Measurements from ENCODE around the gene TRPV6.

TRPV6 gene

GRCh38 chr7:142886866-142887265, 1.3 kb upstream of the TRPV6 start:
- DNase-seq (ENCODE audit: low read depth in 2 of 2, low spot score in 1 of 2): no peak

DNA sequence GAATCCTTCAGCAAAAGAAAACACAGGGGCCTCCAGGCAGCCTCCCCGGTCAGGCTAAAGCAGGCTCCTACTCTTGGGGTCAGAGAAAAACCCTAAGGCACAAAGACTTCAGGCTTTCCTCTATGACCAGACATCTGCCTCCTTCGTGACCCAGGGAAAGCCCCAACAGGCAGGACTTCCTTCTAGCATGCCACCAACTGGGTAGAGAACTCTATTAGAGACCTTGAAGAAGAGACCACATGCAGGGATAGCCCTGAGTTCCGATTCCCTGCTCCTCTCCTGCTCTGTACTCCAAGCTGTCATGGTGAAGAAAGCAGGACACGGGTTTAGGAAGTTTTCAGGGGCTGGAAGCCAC, 1.3 kb downstream of the TRPV6 start:
- DNase-seq (ENCODE audit: low read depth in 2 of 2, low spot score in 1 of 2): no peak

- no peak for DNase-seq (ENCODE audit: low read depth in 2 of 2, low spot score in 1 of 2)
Observed at GRCh38 chr7:142883571-142884285, 1.8 kb downstream of the TRPV6 start.

DNA sequence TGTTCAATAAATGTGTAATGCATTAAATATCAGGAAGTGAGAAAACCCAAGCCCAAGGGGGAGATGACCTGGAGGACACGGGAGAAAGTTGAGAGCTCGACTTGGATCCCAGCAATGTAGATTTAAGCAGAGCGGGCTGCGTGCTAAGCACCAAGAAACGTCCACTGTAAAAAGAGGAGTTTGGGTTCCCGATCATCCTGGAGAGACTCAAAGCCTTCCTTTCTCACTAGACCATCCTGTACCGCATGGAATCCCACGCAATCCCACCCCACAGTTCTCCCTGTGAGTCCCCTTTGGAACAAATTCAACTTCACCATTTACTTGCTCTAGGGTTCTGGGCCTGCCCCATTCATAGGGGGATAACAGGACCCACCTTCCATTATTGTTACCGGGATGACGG, 2.4 kb downstream of the TRPV6 start:
- DNase-seq (ENCODE audit: low read depth in 2 of 2, low spot score in 1 of 2): no peak

GRCh38 chr7:142882338-142882678, 3.2 kb downstream of the TRPV6 start:
- no peak for DNase-seq (ENCODE audit: low read depth in 2 of 2, low spot score in 1 of 2)

- no peak for DNase-seq (ENCODE audit: low read depth in 2 of 2, low spot score in 1 of 2)
Observed at GRCh38 chr7:142881586-142882337, 3.8 kb downstream of the TRPV6 start.

DNA sequence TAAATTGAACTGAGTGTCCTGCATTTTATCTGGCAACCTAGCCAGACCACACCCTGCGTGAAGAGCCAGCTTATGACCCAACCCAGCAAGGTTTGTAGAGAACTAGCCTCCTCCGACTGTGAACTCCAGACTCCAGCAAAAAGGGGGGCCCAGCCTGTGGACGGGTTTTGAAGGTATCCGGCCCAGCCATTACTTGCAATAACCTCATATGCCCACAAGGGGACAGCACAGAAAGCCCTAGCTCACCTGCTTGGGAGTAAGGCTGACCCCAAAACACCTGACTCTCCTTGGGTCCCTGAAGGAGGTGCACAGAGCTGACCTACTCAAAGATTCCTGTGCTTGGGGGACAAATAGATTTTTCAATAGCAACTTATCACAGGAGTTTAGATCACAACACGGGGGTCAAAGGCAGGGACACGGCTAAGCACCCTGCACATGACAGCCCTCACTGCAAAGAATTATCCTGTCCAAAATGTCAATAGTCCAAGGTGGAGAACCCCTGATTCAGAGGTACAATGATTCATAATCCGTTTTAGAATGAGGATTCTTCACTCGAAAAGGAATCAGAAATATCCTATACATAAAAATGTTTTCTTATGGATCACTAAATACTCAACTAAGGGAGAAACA, 4.6 kb downstream of the TRPV6 start:
- DNase-seq (ENCODE audit: low read depth in 2 of 2, low spot score in 1 of 2): peak in 1 of 2 donors; percentile 5

DNA sequence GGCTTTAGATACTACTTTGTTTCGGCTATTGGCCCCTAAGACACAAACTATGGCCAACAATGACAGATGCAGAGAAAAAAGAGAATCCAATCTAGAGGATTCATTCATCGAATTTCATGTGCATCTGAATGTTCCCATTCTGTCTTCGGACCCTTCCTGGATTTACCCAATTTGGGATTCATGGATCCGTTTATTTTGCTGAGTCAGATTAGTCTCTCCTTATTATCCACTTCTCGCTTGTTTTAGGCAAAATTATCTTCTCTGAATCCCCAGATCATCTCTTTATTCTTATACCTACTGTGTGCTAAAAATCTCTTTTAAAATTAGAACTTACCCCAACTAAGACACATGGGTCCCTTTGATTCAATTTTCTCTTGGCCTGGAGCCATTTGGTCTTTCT, 6.5 kb downstream of the TRPV6 start:
- no peak for DNase-seq (ENCODE audit: low read depth in 2 of 2, low spot score in 1 of 2)

GRCh38 chr7:142878315-142878714, 7.2 kb downstream of the TRPV6 start:
- no peak for DNase-seq (ENCODE audit: low read depth in 2 of 2, low spot score in 1 of 2)

- no peak for DNase-seq (ENCODE audit: low read depth in 2 of 2, low spot score in 1 of 2)
Observed at GRCh38 chr7:142876991-142877910, 8.3 kb downstream of the TRPV6 start.

GRCh38 chr7:142876236-142876960, 9.1 kb downstream of the TRPV6 start:
- DNase-seq (ENCODE audit: low read depth in 2 of 2, low spot score in 1 of 2): no peak

DNA sequence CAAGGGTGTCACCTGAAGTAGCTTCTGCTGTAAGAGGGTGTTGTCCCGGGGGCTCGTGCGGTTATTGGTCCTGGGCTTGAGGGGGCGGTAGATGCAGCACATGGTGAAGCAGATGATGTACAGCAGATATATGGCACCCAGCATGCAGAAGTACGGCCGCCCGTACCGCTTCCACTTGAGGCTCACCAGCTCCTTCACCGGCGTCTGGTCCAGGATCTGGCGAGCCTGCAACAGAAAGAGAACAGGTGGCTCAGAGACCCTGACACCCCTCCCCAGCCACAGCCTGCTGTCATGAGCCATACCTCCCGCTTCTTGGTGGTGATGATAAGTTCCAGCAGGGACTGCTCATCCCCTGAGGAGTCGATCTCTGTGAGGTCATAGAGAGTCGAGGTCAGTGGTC, 10.1 kb downstream of the TRPV6 start:
- DNase-seq (ENCODE audit: low read depth in 2 of 2, low spot score in 1 of 2): no peak

DNA sequence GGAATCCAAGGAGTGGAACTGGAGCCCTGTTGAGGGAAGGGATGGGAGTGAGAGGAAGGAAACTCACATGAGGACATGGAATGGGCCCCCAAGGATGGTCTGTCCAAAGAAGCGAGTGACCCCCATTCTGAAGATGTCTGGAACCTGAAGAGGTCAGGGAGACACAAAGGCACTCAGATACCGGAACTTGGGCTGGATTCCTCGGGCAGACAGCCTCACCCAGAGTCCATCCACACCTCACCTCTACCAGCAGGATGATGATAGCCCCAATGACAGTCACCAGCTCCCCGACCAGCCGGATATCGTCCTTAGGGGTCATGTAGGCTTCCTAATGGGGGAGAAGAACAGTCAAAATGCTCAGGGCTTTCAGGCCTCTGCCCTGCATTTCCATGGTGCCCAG, 10.7 kb downstream of the TRPV6 start:
- no peak for DNase-seq (ENCODE audit: low read depth in 2 of 2, low spot score in 1 of 2)

GRCh38 chr7:142874409-142874808, 11.1 kb downstream of the TRPV6 start:
- no peak for DNase-seq (ENCODE audit: low read depth in 2 of 2, low spot score in 1 of 2)

DNA sequence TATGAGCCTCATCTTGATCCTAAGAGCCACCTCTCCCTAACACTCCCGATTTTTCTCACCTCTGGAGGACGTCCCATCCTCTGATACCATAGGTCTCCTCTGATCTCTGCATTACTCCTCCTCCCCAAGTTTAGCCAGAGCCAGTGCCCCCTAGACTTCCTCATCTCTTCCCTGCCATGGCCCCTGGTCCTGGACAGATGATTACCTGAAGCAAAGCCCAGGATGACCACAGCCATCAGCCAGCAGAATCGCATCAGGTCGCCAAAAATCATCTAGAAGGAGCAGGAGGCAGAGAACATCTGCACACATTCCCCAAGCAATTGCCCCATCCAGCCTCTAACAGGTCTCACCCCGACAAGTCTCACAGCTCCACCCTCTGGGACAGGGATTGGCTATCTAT, 11.7 kb downstream of the TRPV6 start:
- DNase-seq (ENCODE audit: low read depth in 2 of 2, low spot score in 1 of 2): no peak

GRCh38 chr7:142873281-142873784, 12.2 kb downstream of the TRPV6 start:
- no peak for DNase-seq (ENCODE audit: low read depth in 2 of 2, low spot score in 1 of 2)

- DNase-seq (ENCODE audit: low read depth in 2 of 2, low spot score in 1 of 2): no peak
Observed at GRCh38 chr7:142872106-142872675, 13.4 kb downstream of the TRPV6 start.

DNA sequence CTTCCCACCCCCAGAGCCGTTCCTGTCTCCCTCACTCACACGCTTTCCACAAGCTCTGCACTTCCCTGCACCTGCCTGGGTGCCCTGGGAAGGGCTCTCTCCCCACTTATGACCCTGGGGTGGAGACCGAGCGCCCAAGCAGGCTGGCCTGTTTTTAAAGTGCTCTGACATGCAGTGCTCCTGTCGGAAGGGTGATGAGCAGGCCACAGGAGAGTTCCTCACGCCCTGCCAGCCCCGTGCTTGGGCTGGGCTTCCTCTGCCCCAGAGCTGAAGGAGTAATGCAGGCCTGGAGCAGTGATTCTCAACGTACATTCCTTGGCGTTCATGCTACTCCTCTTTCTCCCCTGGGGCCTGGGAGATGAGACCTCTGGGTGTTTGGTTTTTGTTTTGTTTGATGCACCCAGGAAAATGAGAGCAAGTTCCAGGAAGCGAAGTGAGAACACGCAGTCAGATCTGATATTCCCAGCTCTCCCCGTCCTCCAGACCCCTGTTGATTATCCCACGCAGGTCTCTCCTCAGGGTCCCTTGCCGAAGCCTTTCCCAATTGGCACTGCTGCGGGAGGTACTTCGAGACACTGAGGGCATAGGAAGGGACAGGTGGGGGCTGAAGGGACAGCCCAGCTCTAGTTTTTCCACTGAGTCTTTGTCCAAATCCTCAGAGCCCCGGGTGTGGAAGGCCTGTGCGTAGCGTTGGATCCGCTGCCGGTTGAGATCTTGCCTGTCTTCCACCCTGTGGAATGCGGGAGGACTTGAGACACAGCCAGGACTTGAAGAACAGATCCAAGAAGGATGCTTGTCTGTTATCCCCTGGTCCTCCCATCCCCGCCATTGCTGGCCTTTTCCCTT, 14.1 kb downstream of the TRPV6 start:
- DNase-seq (ENCODE audit: low read depth in 2 of 2, low spot score in 1 of 2): no peak

DNA sequence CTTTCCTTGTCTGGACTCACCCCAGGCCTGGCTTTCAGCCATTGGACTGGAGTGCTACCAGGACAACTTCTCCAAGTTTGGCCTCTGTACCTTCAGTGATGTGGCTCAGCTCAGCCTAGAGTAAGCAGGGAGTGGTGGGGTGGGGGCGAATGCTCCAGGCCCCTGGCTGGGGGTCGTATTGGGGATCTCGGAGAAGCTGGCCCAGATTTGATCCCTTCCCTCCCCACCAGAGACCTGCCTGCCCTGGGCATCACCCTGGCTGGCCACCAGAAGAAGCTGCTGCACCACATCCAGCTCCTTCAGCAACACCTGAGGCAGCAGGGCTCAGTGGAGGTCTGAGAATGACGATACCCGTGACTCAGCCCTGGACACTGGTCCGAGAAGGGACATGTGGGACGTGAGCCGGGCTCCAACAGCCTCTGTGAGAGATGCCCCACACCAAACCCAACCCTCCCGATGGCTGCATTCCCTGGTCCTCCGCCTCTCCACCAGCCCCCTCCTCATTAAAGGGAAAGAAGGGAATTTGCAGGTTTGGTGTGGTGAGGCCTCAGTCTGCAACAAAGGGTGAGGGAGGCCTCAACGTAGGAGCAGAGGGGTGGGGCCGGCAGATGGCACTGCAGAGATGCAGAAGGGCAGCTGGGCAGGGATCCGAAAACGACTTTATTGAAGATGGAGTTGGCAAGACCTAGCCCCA, 14.8 kb downstream of the TRPV6 start:
- DNase-seq (ENCODE audit: low read depth in 2 of 2, low spot score in 1 of 2): no peak
